GM18517 (cell line): ENCODE data around the gene NHERF2.
"Not testable (repeated sequence)": the region's sequence is repeated elsewhere in the genome, so short reads cannot be mapped to it uniquely, and the experiment has no call there.

Experiments
- ATAC-seq: cut with Tn5 transposase; IDR thresholded peaks from one replicate; pipeline ENCODE4 v1.9.1; 2021; ENCODE audit warnings: mild to moderate bottlenecking, moderate library complexity; ENCODE audit not compliant: unreplicated experiment

Gene NHERF2

GRCh38 chr16:2025878-2026460, 733 bp upstream of the NHERF2 start:
- ATAC-seq, result no peak

DNA sequence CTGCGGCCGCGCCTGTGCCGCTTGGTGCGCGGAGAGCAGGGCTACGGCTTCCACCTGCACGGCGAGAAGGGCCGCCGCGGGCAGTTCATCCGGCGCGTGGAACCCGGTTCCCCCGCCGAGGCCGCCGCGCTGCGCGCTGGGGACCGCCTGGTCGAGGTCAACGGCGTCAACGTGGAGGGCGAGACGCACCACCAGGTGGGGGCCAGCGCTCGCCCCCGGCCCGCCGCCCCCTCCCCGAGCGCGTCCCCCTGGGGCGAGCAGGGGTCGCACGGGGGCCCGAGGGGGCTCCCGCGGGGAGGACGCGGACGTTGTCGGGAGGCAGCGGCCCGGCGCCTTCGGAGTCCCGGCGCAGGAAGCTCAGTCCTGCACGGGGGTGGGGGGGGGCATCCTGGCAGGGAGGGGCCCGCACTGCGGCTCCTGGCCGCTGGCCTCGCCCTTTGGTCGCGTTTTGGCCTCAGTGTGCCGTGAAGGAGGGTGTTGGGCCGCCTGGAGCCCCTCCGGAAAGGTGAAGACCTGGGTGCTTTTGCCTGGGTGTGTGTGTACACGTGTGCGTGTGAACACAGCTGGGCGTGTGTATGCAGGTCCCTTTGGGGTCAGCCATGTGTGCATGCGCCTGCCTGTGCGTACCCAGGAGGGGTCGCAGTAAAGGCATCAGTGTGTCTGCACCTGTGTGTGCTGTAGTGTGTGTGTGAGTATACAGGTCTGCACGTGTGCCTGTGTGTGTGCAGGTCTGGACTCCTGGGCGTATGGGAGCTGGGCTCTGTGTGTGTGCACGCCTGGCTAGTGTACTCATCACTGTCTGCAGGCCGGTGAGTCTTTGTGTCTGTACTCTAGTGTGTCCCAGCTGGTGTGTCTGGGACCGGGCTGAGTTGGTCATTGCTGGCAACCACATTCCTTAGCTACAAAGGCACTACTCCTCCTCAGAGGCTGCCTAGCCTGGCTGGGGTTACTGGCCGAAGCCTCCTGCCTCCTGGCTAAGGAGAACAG, 615 bp downstream of the NHERF2 start:
- ATAC-seq, result no peak

GRCh38 chr16:2028146-2028545, 1.4 kb downstream of the NHERF2 start:
- ATAC-seq, result no peak

DNA sequence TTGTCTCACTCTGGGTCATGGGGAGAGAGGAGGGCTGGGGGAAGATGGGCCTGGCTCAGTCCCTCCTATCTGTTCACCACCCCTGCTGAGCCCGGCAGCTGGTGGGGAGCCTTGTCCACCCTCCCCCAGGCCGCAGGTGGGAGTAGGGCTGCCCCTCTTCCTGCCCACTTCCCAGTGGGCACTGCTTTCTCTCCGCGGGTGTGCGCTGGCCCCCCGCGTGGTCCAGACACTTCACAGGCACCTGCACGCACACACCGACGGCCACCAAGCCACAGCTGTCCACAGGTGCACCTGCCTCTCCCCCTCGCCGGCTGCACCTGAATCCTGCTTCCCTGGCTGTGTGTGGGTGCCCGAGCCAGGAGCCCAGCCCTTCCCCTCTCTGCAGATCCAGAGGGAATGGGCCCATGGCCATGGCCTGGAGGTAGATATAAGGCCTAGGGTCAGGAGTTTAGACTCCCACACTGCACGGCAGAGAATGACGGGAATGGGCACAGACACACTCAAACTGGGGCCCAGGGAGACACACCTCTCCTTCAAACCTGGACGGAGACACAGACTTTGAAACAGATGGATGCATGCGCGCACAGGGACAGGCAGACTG, 2.0 kb downstream of the NHERF2 start:
- no peak for ATAC-seq

DNA sequence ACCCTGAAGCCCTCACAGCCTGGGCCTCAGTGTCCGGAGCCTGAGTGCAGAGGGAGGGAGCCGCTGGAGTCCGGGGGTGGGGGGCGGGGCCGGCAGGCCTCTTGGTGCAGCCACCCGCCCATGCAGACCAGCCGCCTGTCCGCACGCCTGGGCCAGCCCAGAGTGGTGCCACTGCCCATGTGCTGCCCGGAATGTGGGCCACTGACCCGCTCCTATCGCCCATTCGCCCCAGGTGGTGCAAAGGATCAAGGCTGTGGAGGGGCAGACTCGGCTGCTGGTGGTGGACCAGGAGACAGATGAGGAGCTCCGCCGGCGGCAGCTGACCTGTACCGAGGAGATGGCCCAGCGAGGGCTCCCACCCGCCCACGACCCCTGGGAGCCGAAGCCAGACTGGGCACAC, 2.6 kb downstream of the NHERF2 start:
- ATAC-seq, result no peak

DNA sequence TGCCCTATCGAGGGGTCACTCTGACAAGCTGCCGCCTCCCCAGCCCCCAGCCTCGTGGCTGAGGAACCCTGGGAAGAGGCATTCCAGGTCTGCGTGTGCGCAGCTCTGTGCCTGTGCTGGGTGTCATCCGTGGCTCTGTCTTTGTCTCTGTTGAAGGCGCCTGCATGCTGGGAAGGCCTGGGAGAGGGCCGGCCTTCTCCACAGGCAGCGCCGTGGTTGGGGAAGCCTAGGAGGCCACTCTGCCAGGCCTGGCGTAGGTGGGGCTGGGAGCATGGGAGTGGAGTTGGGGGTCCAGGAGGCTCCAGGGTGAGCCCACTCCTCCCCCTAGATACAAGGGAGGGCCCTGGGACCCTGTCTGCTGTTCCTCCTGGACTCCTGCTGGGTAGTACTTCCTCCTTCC, 3.3 kb downstream of the NHERF2 start:
- ATAC-seq, result no peak

- ATAC-seq, result no peak
Observed at GRCh38 chr16:2031081-2031577, 4.4 kb downstream of the NHERF2 start.

- ATAC-seq, result no peak
Observed at GRCh38 chr16:2032285-2033056, 5.8 kb downstream of the NHERF2 start.

DNA sequence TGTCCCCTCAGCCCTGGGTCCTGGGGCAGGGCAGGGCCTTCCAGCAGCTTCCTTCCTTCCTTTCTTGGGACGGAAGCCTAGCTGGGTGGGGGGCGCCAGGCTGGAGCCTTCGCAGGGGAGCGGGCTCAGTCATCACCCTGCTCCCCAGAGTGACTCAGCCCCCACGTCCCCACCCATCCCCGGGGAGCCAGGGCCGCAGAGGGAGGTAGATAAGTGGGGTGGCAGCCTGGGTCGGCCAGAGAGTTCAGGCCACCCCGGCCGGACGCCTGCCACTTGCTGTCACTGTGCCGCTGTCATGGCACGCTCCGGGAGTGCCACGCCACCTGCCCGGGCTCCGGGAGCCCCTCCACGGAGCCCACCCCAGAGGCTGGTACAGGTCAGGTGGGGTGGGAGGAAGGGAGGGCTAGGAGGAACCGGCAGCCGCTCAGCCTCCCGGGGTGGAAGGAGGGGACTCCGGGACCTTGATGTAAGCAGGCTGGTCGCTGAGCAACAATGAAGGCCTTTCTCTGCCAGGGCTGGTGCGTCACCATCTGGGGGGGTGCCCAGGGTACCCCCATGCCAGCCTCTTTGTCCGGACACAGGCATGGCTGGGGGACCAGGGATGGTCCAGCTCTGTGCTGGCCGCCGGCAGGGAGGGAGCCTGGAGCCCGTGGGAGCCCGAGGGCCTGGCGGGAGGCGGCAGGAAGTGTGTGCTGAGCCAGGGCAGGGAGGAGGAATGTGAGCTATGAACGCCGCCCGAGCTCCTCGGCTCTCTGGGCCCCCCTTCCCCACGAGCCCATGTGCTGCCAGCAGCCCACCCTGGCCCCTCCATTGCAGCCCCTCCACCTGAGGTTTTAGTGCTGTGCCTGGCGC, 6.6 kb downstream of the NHERF2 start:
- no peak for ATAC-seq

- ATAC-seq, result not testable (repeated sequence)
Observed at GRCh38 chr16:2033909-2034695, 7.4 kb downstream of the NHERF2 start.

GRCh38 chr16:2034696-2035430, 8.2 kb downstream of the NHERF2 start:
- no peak for ATAC-seq

- no peak for ATAC-seq
Observed at GRCh38 chr16:2035431-2036199, 8.9 kb downstream of the NHERF2 start.

GRCh38 chr16:2036200-2036966, 9.7 kb downstream of the NHERF2 start:
- ATAC-seq, result no peak

DNA sequence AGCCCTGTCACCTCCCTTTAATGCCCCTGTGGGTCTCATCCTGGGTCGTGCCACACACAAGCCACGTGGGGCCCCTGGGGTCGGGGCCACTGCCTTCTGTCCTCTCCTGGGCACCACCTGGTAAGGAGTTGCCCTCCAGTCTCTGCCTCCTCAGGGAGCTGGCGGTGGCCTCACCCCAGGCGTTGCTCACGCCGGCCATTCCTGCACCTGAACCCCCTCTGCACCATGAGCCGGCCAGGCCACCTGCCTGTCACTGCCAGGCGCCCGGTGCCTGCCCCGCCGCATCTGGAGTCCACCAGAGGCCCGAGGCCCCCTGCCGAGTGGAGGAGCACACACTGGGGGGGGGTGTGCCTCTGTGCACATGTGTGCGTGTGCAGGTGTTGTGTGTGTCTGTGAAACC, 10.4 kb downstream of the NHERF2 start:
- no peak for ATAC-seq

DNA sequence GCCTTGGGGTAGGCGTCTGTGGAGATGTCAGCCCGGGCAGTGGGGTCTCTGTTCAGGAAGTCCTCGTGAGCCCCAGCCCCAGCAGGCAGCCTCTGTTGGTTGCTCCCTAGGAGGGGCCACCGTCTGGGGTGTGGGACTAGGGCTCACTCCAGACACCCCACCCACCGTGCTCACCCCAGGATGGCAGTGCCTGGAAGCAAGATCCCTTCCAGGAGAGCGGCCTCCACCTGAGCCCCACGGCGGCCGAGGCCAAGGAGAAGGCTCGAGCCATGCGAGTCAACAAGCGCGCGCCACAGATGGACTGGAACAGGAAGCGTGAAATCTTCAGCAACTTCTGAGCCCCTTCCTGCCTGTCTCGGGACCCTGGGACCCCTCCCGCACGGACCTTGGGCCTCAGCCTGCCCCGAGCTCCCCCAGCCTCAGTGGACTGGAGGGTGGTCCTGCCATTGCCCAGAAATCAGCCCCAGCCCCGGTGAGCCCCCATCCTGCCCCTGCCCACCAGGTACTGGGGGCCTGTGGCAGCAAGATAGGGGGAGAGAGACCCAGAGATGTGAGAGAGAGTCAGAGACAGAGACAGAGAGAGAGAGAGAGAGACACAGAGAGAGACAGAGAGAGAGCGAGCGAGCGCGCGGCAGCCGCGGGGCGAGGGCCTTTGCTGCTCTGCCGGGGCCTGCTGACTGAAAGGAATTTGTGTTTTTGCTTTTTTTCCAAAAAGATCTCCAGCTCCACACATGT, 11.1 kb downstream of the NHERF2 start:
- no peak for ATAC-seq
